HL-60 (cell line): ENCODE measurements around the gene JDP2.

Experiments
- POLR2AphosphoS5 ChIP-seq: IDR thresholded peaks from 2 replicates; pipeline ENCODE4 v1.6.1; 2012; ENCODE audit warnings: low read depth
- TF ChIP-seq, protein P1 (sequence below): IDR thresholded peaks from one replicate; pipeline ENCODE4 v1.5.1; 2011; ENCODE audit warnings: low read length, control low read depth, inconsistent platforms; ENCODE audit not compliant: insufficient read depth

DNA sequence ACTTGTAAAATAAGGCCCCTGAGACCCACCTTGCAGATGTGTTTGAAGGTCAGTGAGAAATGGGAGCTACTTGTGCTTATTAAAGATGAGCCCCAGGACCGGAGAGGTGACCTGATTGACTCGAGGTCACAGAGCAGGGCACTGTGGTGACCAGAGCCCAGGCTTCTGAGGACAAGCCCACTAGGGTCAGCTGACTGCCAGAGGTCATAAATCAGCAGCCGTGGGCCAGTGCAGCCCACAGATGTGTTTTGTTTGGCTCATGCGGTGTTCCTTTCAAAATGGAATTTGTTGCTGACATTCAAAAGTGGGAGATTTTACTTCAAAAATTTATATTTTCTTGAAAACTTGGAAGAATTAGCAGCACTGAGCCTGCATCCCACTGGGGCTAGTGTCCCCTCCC, 24.5 kb downstream of the JDP2 start:
- TF ChIP-seq, protein P1, sequence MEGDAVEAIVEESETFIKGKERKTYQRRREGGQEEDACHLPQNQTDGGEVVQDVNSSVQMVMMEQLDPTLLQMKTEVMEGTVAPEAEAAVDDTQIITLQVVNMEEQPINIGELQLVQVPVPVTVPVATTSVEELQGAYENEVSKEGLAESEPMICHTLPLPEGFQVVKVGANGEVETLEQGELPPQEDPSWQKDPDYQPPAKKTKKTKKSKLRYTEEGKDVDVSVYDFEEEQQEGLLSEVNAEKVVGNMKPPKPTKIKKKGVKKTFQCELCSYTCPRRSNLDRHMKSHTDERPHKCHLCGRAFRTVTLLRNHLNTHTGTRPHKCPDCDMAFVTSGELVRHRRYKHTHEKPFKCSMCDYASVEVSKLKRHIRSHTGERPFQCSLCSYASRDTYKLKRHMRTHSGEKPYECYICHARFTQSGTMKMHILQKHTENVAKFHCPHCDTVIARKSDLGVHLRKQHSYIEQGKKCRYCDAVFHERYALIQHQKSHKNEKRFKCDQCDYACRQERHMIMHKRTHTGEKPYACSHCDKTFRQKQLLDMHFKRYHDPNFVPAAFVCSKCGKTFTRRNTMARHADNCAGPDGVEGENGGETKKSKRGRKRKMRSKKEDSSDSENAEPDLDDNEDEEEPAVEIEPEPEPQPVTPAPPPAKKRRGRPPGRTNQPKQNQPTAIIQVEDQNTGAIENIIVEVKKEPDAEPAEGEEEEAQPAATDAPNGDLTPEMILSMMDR = no peak
- no peak for TF ChIP-seq POLR2AphosphoS5
